B cell (primary cell): ENCODE data around the gene SSPN. TPM values are rescaled to one million over a fixed set of nuclear protein-coding genes. Genes with fewer than 3 reads are reported as not detected.

Source experiments
- ATAC-seq: fragments of 200-7000 bp; cut with Tn5 transposase; one replicate; pipeline ENCODE4 v1.10.0; 2021; ENCODE audit warnings: low read depth, mild to moderate bottlenecking, moderate number of reproducible peaks, moderate library complexity
- CTCF ChIA-PET: fragments of 350-600 bp; sonication (Branson Sonifier 250); formaldehyde crosslinking; loops from one replicate; lab custom pipeline; 2021; ENCODE audit warnings: antibody characterized with exemption, inconsistent platforms; lab: Charles Lee
- POLR2A ChIA-PET: fragments of 350-600 bp; sonication (Branson Sonifier 250); formaldehyde crosslinking; loops from one replicate; lab custom pipeline; 2021; ENCODE audit warnings: antibody characterized with exemption; lab: Charles Lee
- DNase-seq: peaks from one replicate; pipeline ENCODE4 v3.0.0; 2013
- H2AFZ ChIP-seq: 2 replicates; pipeline ENCODE4 v1.6.1; 2012; ENCODE audit warnings: mild to moderate bottlenecking, low read depth, low read length; ENCODE audit not compliant: insufficient read depth, poor library complexity, severe bottlenecking
- H3K27ac ChIP-seq, 2 donors: 1 replicate in 1 of 2; 2 replicates in 1 of 2; pipeline ENCODE4 v1.5.1; 2012 to 2013; ENCODE audit warnings: low read length in 2 of 2, mild to moderate bottlenecking in 2 of 2, moderate library complexity in 1 of 2
- H3K27me3 ChIP-seq, 4 experiments: fragments of 200-600 bp in 1 of 4; sonication (generic) in 1 of 4; replicated peaks in 1 of 4; 1 replicate in 2 of 4; 2 replicates in 2 of 4; pipeline versions ENCODE4 v1.6.1 to v1.7.0; 2013 to 2016; ENCODE audit warnings: low read length in 3 of 4, mild to moderate bottlenecking in 2 of 4, mixed read lengths in 1 of 4, moderate library complexity in 1 of 4; ENCODE audit not compliant: insufficient read depth in 4 of 4, control insufficient read depth in 3 of 4; ENCODE audit errors: control extremely low read depth in 1 of 4
- H3K36me3 ChIP-seq, 2 experiments: replicated peaks in 1 of 2; 1 replicate in 1 of 2; 2 replicates in 1 of 2; pipeline versions ENCODE4 v1.6.1 to v1.7.1; 2013; ENCODE audit warnings: low read length in 1 of 2; ENCODE audit not compliant: insufficient read depth in 2 of 2, control insufficient read depth in 1 of 2; ENCODE audit errors: control extremely low read depth in 1 of 2, extremely low read depth in 1 of 2
- H3K4me1 ChIP-seq, 2 donors: fragments of 200-600 bp in 1 of 2; sonication (generic) in 1 of 2; 1 replicate in 1 of 2; 2 replicates in 1 of 2; pipeline versions ENCODE4 v1.5.1 to v1.6.1; 2013 to 2017; ENCODE audit warnings: low read length in 2 of 2; ENCODE audit not compliant: control insufficient read depth in 2 of 2, insufficient read depth in 2 of 2
- H3K4me2 ChIP-seq: replicated peaks from 2 replicates; pipeline ENCODE3; 2012; ENCODE audit warnings: mild to moderate bottlenecking, low read depth, low read length; ENCODE audit not compliant: poor library complexity, severe bottlenecking
- H3K4me3 ChIP-seq, 5 experiments: fragments of 200-600 bp in 1 of 5; sonication (generic) in 1 of 5; 1 replicate in 3 of 5; 2 replicates in 2 of 5; pipeline versions ENCODE4 v1.5.1 to v1.7.0; 2011 to 2016; ENCODE audit warnings: low read length in 4 of 5, mild to moderate bottlenecking in 4 of 5, low read depth in 2 of 5, control low read depth in 1 of 5, moderate library complexity in 1 of 5; ENCODE audit not compliant: insufficient read depth in 1 of 5; ENCODE audit errors: control extremely low read depth in 1 of 5, extremely low read depth in 1 of 5
- H3K79me2 ChIP-seq: fragments of 200-600 bp; sonication (generic); one replicate; pipeline ENCODE4 v1.6.0; 2016; ENCODE audit warnings: low read length; ENCODE audit not compliant: control insufficient read depth, insufficient read depth
- H3K9ac ChIP-seq: fragments of 200-600 bp; sonication (generic); 2 replicates; pipeline ENCODE4 v1.6.1; 2017; ENCODE audit warnings: mild to moderate bottlenecking, low read length, moderate library complexity
- H3K9me3 ChIP-seq, 3 donors: one replicate each; pipeline versions ENCODE4 v1.6.1 to v1.7.1; 2013; ENCODE audit warnings: low read length in 2 of 3; ENCODE audit not compliant: control insufficient read depth in 2 of 3, insufficient read depth in 1 of 3; ENCODE audit errors: control extremely low read depth in 1 of 3
- H4K20me1 ChIP-seq: 2 replicates; pipeline ENCODE4 v1.6.0; 2012; ENCODE audit warnings: mild to moderate bottlenecking, low read length; ENCODE audit not compliant: insufficient read depth, control insufficient read depth, poor library complexity, severe bottlenecking
- H3K27ac Mint-ChIP-seq: one replicate; pipeline ENCODE4 v1.8.0; 2021; ENCODE audit warnings: mixed read lengths
- H3K27me3 Mint-ChIP-seq: one replicate; pipeline ENCODE4 v1.8.0; 2021; ENCODE audit warnings: mixed read lengths
- H3K4me1 Mint-ChIP-seq: one replicate; pipeline ENCODE4 v1.8.0; 2021; ENCODE audit warnings: mixed read lengths
- H3K4me3 Mint-ChIP-seq: one replicate; pipeline ENCODE4 v1.8.0; 2021; ENCODE audit warnings: mixed read lengths
- H3K9me3 Mint-ChIP-seq: one replicate; pipeline ENCODE4 v1.8.0; 2022; ENCODE audit warnings: mixed read lengths; ENCODE audit not compliant: insufficient read depth
- CTCF ChIP-seq: fragments of 200-600 bp; IDR thresholded peaks from one replicate; pipeline ENCODE4 v1.8.0; 2022; ENCODE audit warnings: antibody characterized with exemption, mild to moderate bottlenecking
- EZH2 ChIP-seq: IDR thresholded peaks from 2 replicates; pipeline ENCODE4 v1.6.1; 2012; ENCODE audit warnings: borderline replicate concordance, low read depth, mild to moderate bottlenecking, moderate library complexity, low read length; ENCODE audit not compliant: insufficient read depth, poor library complexity, severe bottlenecking
- intact Hi-C: fragments of 100-400 bp; cut with micrococcal nuclease; formaldehyde crosslinking; loops from one replicate; pipeline ENCODE4 v1.10.0; 2022
- polyA plus RNA-seq: library from polyadenylated mRNA; depleted of rRNA; stranded (reverse); fragments of >200 nt; gene quantifications from 2 replicates; pipeline ENCODE4 v1.2.3, GENCODE V29; 2012
- total RNA-seq, 2 donors: library from RNA; stranded (reverse); fragments of 120-200 nt in 1 of 2; gene quantifications; 1 replicate in 1 of 2; 2 replicates in 1 of 2; pipeline versions ENCODE4 v1.2.3 to v1.2.4, GENCODE V29; 2013 to 2022

Gene SSPN
- total and polyA plus RNA-seq, 2 donors (not counting 1 experiment from before 2014, with no cell fraction given): 18.3 to 19.6 TPM

- ATAC-seq (no peak), DNase-seq (no peak)
- TF ChIP-seq EZH2: no peak
- no peak for TF ChIP-seq CTCF
- Histone ChIP-seq H3K27me3 (no peaks in the 10 kb centered on the region), H3K79me2 (no peaks in the 10 kb centered on the region), H4K20me1 (no peaks in the 10 kb centered on the region), H3K36me3 (no peaks in the 10 kb centered on the region), H2AFZ (no peak overlapping the region), H3K4me1 (peaks cover 0 to 2% of the 10 kb centered on the region in 2 donors), H3K9me3 (no peaks in the 10 kb centered on the region), H3K27ac (no peak overlapping the region), H3K4me3 (no peak overlapping the region), H3K4me2 (no peak overlapping the region), H3K9ac (no peak overlapping the region)
- Mint-ChIP-seq H3K4me3 (no peak overlapping the region), H3K27ac (no peak overlapping the region), H3K9me3 (no peaks in the 10 kb centered on the region), H3K27me3 (no peaks in the 10 kb centered on the region), H3K4me1 (peaks cover 5% of the 10 kb centered on the region)
- POLR2A ChIA-PET: no interaction called here
- intact Hi-C loops: no loop called here
- CTCF ChIA-PET: no interaction called here
These were observed 70.2 kb downstream of the SSPN start for GRCh38 chr12:26265606-26266005.

- no peaks in the 10 kb centered on the region for H3K9me3 Mint-ChIP-seq
- Histone ChIP-seq H3K27me3 (no peaks in the 10 kb centered on the region), H3K4me2 (no peak overlapping the region), H2AFZ (no peak overlapping the region), H3K4me3 (no peak overlapping the region), H3K9ac (no peak overlapping the region), H3K79me2 (no peaks in the 10 kb centered on the region), H3K36me3 (no peaks in the 10 kb centered on the region), H3K27ac (no peak overlapping the region), H3K9me3 (no peaks in the 10 kb centered on the region), H4K20me1 (no peaks in the 10 kb centered on the region), H3K4me1 (peaks cover 0 to 1% of the 10 kb centered on the region in 2 donors)
- ATAC-seq (no peak), DNase-seq (no peak)
- no peak overlapping the region for H3K4me3 Mint-ChIP-seq
- ChIA-PET POLR2A (no interaction called here), CTCF (no interaction called here)
- peaks cover 7% of the 10 kb centered on the region for H3K4me1 Mint-ChIP-seq
- no peak overlapping the region for H3K27ac Mint-ChIP-seq
- H3K27me3 Mint-ChIP-seq: no peaks in the 10 kb centered on the region
- no peak for TF ChIP-seq EZH2
- TF ChIP-seq CTCF: no peak
- intact Hi-C loops: no loop called here
These were observed 71.5 kb downstream of the SSPN start for GRCh38 chr12:26266881-26267280.
